Urinary bladder (tissue), 4 donors: ENCODE results near the gene WDR87. TPM values are rescaled to one million over a fixed set of nuclear protein-coding genes. Genes with fewer than 3 reads are reported as not detected.
A peak's percentile ranks its signal among the peaks of the same experiment; 100 is the strongest.

Source experiments
- DNase-seq: peaks from one replicate; pipeline ENCODE4 v3.0.0-alpha.2; 2015; ENCODE audit errors: extremely low spot score
- H3K27ac ChIP-seq: one replicate; pipeline ENCODE4 v1.5.1; 2013; ENCODE audit warnings: low read depth, mild to moderate bottlenecking, moderate library complexity
- H3K36me3 ChIP-seq: one replicate; pipeline ENCODE4 v1.6.1; 2013; ENCODE audit warnings: mild to moderate bottlenecking, moderate library complexity; ENCODE audit not compliant: insufficient read depth
- H3K4me1 ChIP-seq: one replicate; pipeline ENCODE4 v1.6.1; 2013; ENCODE audit warnings: mild to moderate bottlenecking, moderate library complexity; ENCODE audit not compliant: insufficient read depth
- H3K4me3 ChIP-seq: one replicate; pipeline ENCODE4 v1.5.1; 2013; ENCODE audit warnings: low read depth, low read length
- WGBS: extraction: QIAGEN DNeasy Blood & Tissue Kit; methylation state at CpG from one replicate; pipeline ENCODE4 v1.1.7; 2013; 5-methylcytosine and 5-hydroxymethylcytosine counted together
- polyA plus RNA-seq: library from polyadenylated mRNA; stranded (reverse); fragments of 200-250 nt; gene quantifications from one replicate; pipeline ENCODE4 v1.2.3, GENCODE V29; 2013
- total RNA-seq: library from RNA; depleted of rRNA; stranded (reverse); fragments of >200 nt; gene quantifications from one replicate; pipeline ENCODE4 v1.2.3, GENCODE V29; 2014
- donor health status: healthy with polysubstance abuse.
- donor health status: healthy.

Gene WDR87
- total and polyA plus RNA-seq, 2 donors, result not detected

DNA sequence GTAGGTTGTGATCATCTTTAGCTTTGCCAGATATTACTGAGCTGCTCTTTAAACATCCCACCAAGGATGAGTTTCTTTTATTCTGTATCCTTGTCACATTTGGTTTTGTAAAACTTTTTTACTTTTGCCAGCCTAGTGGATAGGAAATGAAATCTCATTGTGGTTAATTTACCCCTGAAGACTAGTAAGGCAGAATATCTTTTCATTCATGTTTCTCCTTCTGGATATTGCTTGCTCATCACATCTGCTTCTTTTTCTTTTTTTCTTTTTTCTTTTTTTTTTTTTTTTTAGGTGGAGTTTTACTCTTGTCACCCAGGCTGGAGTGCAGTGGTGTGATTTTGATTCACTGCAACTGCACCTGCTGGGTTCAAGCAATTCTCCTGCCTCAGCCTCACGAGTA is 32.0 kb upstream of the WDR87 start:
- no peak for DNase-seq
- H3K27ac ChIP-seq, result no peak overlapping the region
- no peaks in the 10 kb centered on the region for H3K4me1 ChIP-seq
- WGBS, result 95% methylated on average over 1 of the region's 1 CpG
- H3K36me3 ChIP-seq, result no peaks in the 10 kb centered on the region
- no peak overlapping the region for H3K4me3 ChIP-seq

- H3K27ac ChIP-seq, result no peak overlapping the region
- DNase-seq, result no peak
- whole genome bisulfite sequencing, result 96% methylated on average over 2 of the region's 2 CpGs
- no peak overlapping the region for H3K4me3 ChIP-seq
- no peaks in the 10 kb centered on the region for H3K4me1 ChIP-seq
- H3K36me3 ChIP-seq, result no peaks in the 10 kb centered on the region
Observed at GRCh38 chr19:37936886-37937285, 30.5 kb upstream of the WDR87 start.

GRCh38 chr19:37936166-37936565 is 29.8 kb upstream of the WDR87 start:
- no peak overlapping the region for H3K27ac ChIP-seq
- WGBS, result 92% methylated on average over 2 of the region's 2 CpGs
- H3K4me1 ChIP-seq, result no peaks in the 10 kb centered on the region
- no peak overlapping the region for H3K4me3 ChIP-seq
- no peak for DNase-seq
- H3K36me3 ChIP-seq, result no peaks in the 10 kb centered on the region

GRCh38 chr19:37935341-37935740 is 28.9 kb upstream of the WDR87 start:
- WGBS, result 46% methylated on average over 1 of the region's 1 CpG
- H3K4me1 ChIP-seq, result no peaks in the 10 kb centered on the region
- H3K4me3 ChIP-seq, result no peak overlapping the region
- H3K36me3 ChIP-seq, result no peaks in the 10 kb centered on the region
- DNase-seq, result no peak
- no peak overlapping the region for H3K27ac ChIP-seq

GRCh38 chr19:37933937-37934358 is 27.6 kb upstream of the WDR87 start:
- Histone ChIP-seq H3K27ac (no peak overlapping the region), H3K4me3 (no peak overlapping the region), H3K36me3 (no peaks in the 10 kb centered on the region), H3K4me1 (no peaks in the 10 kb centered on the region)
- 79% methylated on average over 9 of the region's 9 CpGs for WGBS
- DNase-seq, result no peak

DNA sequence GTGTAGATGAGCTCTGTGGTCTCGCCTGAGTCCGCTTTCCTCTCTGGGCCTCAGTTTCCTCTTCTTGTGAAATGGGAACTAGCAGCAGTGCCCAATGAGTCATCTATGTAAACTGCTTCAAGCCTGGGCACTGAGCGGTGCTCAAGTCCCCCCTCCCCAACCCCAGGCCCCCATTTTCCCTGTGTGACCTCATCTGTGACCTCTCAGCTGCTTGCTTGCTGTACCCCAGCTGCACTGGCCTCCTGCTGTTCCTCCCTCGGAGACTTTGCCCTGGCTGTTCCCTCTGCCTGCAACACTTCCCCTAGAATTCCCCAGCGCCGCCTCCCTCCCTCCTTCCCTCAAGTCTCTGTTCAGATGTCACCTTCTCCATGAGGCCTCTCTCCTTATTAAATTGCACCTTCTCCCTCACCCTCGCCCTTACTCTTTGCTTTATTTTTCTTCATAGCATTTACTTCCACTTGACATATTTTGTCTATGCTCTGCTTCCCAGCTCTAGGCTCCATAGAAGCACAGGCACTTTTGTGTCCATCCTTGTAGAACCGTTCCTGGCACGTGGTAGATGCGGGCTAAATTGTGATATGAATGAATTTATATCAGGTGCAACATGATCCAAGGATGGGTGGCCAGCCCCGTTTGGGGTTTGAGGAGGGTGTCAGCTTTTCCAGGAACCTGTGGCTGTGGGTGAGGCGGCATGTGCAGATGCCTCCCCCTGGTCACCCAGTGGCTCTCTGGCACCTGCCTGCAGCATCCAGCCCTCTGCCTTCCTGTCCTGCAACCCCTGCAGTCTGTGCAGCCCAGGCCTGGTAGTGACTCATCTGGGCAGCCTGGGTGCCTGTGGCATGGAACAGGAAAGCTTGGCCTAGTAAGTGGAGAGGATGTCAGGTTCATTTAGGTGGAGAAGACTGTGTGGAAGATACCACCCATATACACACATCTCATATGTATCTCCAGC is 26.9 kb upstream of the WDR87 start:
- H3K4me3 ChIP-seq, result no peak overlapping the region
- no peak for DNase-seq
- H3K4me1 ChIP-seq, result no peaks in the 10 kb centered on the region
- WGBS, result 79% methylated on average over 12 of the region's 12 CpGs
- H3K27ac ChIP-seq, result peak overlapping the region; percentile 42
- no peaks in the 10 kb centered on the region for H3K36me3 ChIP-seq

DNA sequence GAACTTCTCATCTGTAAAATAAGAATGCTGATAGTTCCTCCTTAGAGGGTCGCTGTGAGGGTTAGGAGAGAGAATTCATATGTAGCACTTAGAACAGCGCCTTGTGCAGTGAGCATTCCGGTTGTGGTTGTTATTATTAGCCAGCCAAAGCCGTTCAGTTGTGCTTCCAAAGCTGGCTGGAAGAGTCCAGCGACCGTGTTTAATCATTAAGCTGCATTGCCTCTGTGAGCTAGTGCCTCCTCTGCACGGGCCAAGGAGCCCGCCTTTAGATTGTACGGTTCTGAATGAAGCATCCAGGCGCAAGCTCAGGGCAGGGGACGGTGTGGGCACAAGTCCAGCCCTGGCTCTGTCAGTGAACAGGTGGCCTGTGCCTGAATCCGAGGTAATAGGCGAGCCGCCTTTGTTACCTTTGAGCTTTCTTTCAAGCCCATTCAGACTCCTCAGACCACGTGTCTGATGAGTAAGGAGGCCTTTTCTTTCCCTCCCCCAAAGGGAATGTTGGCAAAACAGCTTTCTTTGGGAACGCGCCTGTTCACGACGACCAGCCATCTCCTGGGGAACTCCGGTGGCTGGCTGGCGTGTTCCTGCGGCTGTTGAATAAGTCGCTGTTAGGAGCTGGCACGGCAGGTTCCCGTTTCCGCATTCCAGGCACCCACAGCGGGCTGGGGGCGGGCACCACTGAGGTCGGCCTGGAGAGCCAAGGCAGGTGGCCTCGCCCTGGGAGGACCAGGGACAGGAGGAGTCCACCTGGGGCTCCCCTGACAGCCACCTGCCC is 25.7 kb upstream of the WDR87 start:
- 30% methylated on average over 30 of the region's 30 CpGs for WGBS
- Histone ChIP-seq H3K4me1 (no peaks in the 10 kb centered on the region), H3K4me3 (no peak overlapping the region), H3K36me3 (no peaks in the 10 kb centered on the region), H3K27ac (no peak overlapping the region)
- DNase-seq, result peak; percentile 40

DNA sequence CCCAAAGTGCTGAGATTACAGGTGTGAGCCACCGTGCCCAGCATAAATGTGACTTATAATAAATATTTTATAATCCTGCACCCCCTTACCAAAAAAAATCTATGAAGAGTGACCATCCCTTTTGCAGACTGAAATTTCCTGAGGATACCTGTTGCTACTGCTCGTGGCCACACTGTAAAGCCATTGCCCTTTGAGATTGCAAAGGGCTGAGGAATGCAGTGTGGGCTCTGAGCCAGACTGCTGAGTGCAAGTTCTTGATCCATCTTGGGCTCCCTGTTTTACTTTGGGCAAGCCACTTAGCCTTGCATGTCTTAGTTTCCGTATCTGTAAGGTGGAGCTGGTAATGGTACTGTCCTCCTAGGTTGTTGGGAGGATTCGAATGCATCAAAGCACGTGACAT is 24.0 kb upstream of the WDR87 start:
- Histone ChIP-seq H3K4me3 (no peak overlapping the region), H3K36me3 (no peaks in the 10 kb centered on the region), H3K27ac (no peak overlapping the region), H3K4me1 (no peaks in the 10 kb centered on the region)
- 94% methylated on average over 5 of the region's 5 CpGs for WGBS
- no peak for DNase-seq

DNA sequence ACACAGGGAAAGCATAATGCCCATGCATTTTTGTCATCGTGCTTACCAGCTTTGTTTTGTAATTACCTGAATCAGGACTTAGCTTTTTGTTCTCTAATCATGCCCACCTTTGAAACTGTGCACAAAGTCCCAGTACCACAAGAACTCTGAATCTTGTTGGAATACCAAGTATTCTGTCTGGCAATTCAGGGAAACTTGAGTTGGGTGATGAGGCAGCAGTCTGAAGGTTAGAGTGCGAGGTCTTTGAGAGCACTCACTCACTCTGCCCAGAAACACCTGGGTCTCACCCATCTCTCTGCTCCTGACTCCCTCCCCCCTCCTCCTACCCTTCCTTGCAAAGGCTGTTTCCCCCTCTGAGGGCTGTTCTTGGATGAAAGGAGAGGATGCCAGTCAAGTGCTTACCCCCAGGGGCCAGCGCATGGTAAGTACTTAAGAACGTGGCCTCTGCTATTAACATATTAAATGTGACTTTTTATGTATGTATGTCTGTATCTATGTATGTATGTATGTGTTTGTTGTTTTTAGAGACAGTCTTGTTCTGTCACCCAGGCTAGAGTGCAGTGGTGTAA is 23.0 kb upstream of the WDR87 start:
- H3K4me3 ChIP-seq, result no peak overlapping the region
- no peak for DNase-seq
- no peak overlapping the region for H3K27ac ChIP-seq
- 84% methylated on average over 4 of the region's 4 CpGs for WGBS
- H3K4me1 ChIP-seq, result no peaks in the 10 kb centered on the region
- no peaks in the 10 kb centered on the region for H3K36me3 ChIP-seq

- no peaks in the 10 kb centered on the region for H3K36me3 ChIP-seq
- WGBS, result 72% methylated on average over 5 of the region's 5 CpGs
- no peaks in the 10 kb centered on the region for H3K4me1 ChIP-seq
- no peak overlapping the region for H3K4me3 ChIP-seq
- no peak for DNase-seq
- no peak overlapping the region for H3K27ac ChIP-seq
Observed at GRCh38 chr19:37928527-37929286, 22.3 kb upstream of the WDR87 start.

- Histone ChIP-seq H3K36me3 (no peaks in the 10 kb centered on the region), H3K27ac (no peak overlapping the region), H3K4me1 (no peaks in the 10 kb centered on the region), H3K4me3 (no peak overlapping the region)
- WGBS, result 82% methylated on average over 5 of the region's 5 CpGs
- no peak for DNase-seq
Observed at GRCh38 chr19:37926711-37927110, 20.3 kb upstream of the WDR87 start.

DNA sequence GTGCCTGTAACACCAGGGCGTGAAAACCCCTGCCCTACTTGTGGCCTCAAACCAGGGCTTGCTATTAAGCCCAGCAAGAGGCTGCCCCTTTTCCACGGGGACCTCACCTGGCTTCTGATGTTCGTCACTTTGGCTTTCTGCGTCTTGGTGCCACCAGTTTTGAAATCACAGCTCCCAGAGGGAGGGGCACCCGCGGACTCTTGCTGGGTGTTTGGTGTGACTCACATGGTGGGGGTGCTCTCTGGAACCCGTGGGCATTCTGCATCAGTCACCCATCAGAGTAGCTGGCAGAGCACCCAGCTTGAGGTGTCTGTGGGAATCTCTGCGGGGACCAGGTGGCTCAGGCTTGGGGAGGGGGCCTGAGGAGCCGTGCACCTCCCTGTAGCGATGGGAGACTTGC is 19.9 kb upstream of the WDR87 start:
- H3K27ac ChIP-seq, result no peak overlapping the region
- no peaks in the 10 kb centered on the region for H3K36me3 ChIP-seq
- WGBS, result 82% methylated on average over 10 of the region's 10 CpGs
- no peaks in the 10 kb centered on the region for H3K4me1 ChIP-seq
- no peak for DNase-seq
- no peak overlapping the region for H3K4me3 ChIP-seq

DNA sequence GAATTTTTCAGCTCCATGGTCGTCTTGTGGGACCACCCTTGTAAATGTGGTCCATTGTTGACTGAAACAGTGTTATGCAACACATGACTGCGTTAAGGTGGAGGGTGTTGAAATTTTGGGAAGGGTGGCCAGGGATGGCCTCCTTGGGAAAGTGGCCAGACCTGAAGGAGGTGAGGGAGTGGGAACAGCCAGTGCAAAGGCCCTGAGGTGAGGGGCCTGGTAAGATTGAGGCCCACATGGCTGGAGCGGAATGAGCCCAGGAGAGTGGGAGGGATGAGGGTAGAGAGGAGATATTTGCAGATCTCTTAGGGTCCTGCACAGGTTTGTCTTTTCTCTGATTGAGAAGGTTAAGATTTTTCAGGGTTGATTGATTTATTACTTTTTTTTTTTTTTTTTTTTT is 18.8 kb upstream of the WDR87 start:
- Histone ChIP-seq H3K36me3 (no peaks in the 10 kb centered on the region), H3K4me3 (no peak overlapping the region), H3K4me1 (no peaks in the 10 kb centered on the region), H3K27ac (no peak overlapping the region)
- WGBS, result 91% methylated on average over 3 of the region's 3 CpGs
- DNase-seq, result no peak
